GM18502 (cell line): ENCODE results near the gene ANP32B.
A peak's percentile ranks its signal among the peaks of the same experiment; 100 is the strongest.
"Not testable (repeated sequence)": the region's sequence is repeated elsewhere in the genome, so short reads cannot be mapped to it uniquely, and the experiment has no call there.

Experiments
- ATAC-seq: cut with Tn5 transposase; IDR thresholded peaks from one replicate; pipeline ENCODE4 v1.9.1; 2021; ENCODE audit warnings: mild to moderate bottlenecking; ENCODE audit not compliant: unreplicated experiment, poor library complexity

Gene ANP32B

GRCh38 chr9:97962136-97962535 is 21.0 kb upstream of the ANP32B start:
- no peak for ATAC-seq

GRCh38 chr9:97962575-97962974 is 20.6 kb upstream of the ANP32B start:
- ATAC-seq: no peak

- no peak for ATAC-seq
Observed at GRCh38 chr9:97963232-97963631, 19.9 kb upstream of the ANP32B start.

GRCh38 chr9:97964901-97965300 is 18.2 kb upstream of the ANP32B start:
- ATAC-seq: no peak

- ATAC-seq: no peak
Observed at GRCh38 chr9:97966493-97966892, 16.6 kb upstream of the ANP32B start.

- ATAC-seq: no peak
Observed at GRCh38 chr9:97969014-97969413, 14.1 kb upstream of the ANP32B start.

GRCh38 chr9:97970165-97970564 is 13.0 kb upstream of the ANP32B start:
- no peak for ATAC-seq

GRCh38 chr9:97972753-97973152 is 10.4 kb upstream of the ANP32B start:
- no peak for ATAC-seq

GRCh38 chr9:97975376-97975775 is 7.8 kb upstream of the ANP32B start:
- no peak for ATAC-seq

GRCh38 chr9:97976633-97977032 is 6.5 kb upstream of the ANP32B start:
- not testable (repeated sequence) for ATAC-seq

GRCh38 chr9:97978371-97979130 is 4.6 kb upstream of the ANP32B start:
- ATAC-seq: no peak

- no peak for ATAC-seq
Observed at GRCh38 chr9:97979788-97980478, 3.2 kb upstream of the ANP32B start.

GRCh38 chr9:97980479-97980803 is 2.7 kb upstream of the ANP32B start:
- ATAC-seq: no peak

- no peak for ATAC-seq
Observed at GRCh38 chr9:97980918-97981845, 2.0 kb upstream of the ANP32B start.

- no peak for ATAC-seq
Observed at GRCh38 chr9:97981846-97982682, 1.1 kb upstream of the ANP32B start.

- ATAC-seq: peak; percentile 12
Observed at GRCh38 chr9:97983589-97984187, 547 bp downstream of the ANP32B start.

GRCh38 chr9:97984188-97985057 is 1.3 kb downstream of the ANP32B start:
- peak; percentile 32 for ATAC-seq

GRCh38 chr9:97985058-97985861 is 2.1 kb downstream of the ANP32B start:
- ATAC-seq: no peak
